Mesenchymal stem cell (in vitro differentiated cells and primary cell): ENCODE results near the gene RBMS3.

ENCODE experiments used
- DNase-seq: peaks from one replicate; pipeline ENCODE4 v3.0.0-alpha.2; 2013
- H2AFZ ChIP-seq: one replicate; pipeline ENCODE4 v1.6.1; 2013; ENCODE audit warnings: low read depth, mild to moderate bottlenecking, control low read depth, inconsistent platforms, low read length, moderate library complexity
- H2AK5ac ChIP-seq: 2 replicates; pipeline ENCODE4 v1.6.1; 2013; ENCODE audit warnings: low read length, moderate library complexity, mild to moderate bottlenecking, inconsistent platforms; ENCODE audit not compliant: severe bottlenecking
- H2BK120ac ChIP-seq: one replicate; pipeline ENCODE4 v1.6.1; 2013; ENCODE audit warnings: low read depth, mild to moderate bottlenecking, inconsistent platforms, low read length, moderate library complexity
- H2BK12ac ChIP-seq, 2 experiments: one replicate each; pipeline ENCODE4 v1.6.1; 2013; ENCODE audit warnings: inconsistent platforms in 2 of 2, low read length in 2 of 2, mild to moderate bottlenecking in 2 of 2, moderate library complexity in 2 of 2, control low read depth in 1 of 2
- H2BK15ac ChIP-seq: one replicate; pipeline ENCODE4 v1.6.1; 2013; ENCODE audit warnings: mild to moderate bottlenecking, low read depth, inconsistent platforms; ENCODE audit not compliant: poor library complexity, severe bottlenecking
- H2BK5ac ChIP-seq: 2 replicates; pipeline ENCODE4 v1.6.1; 2013; ENCODE audit warnings: low read depth, mild to moderate bottlenecking, low read length, control low read depth, inconsistent platforms; ENCODE audit not compliant: poor library complexity, severe bottlenecking
- H3K14ac ChIP-seq, 2 experiments: one replicate each; pipeline ENCODE4 v1.6.1; 2013; ENCODE audit warnings: inconsistent platforms in 2 of 2, low read length in 2 of 2, control low read depth in 1 of 2, mild to moderate bottlenecking in 1 of 2, moderate library complexity in 1 of 2
- H3K18ac ChIP-seq, 2 experiments: one replicate each; pipeline ENCODE4 v1.6.1; 2013; ENCODE audit warnings: inconsistent platforms in 2 of 2, low read length in 2 of 2, control low read depth in 1 of 2, low read depth in 1 of 2, mild to moderate bottlenecking in 1 of 2
- H3K23ac ChIP-seq, 2 experiments: one replicate each; pipeline ENCODE4 v1.6.1; 2013; ENCODE audit warnings: inconsistent platforms in 2 of 2, low read length in 2 of 2, mild to moderate bottlenecking in 2 of 2, moderate library complexity in 2 of 2, control low read depth in 1 of 2
- H3K27ac ChIP-seq: 2 replicates; pipeline ENCODE4 v1.5.1; 2013; ENCODE audit warnings: mild to moderate bottlenecking, moderate library complexity, low read length, control low read depth, inconsistent platforms; ENCODE audit not compliant: poor library complexity, severe bottlenecking
- H3K27me3 ChIP-seq, 2 experiments: 2 replicates each; pipeline versions ENCODE4 v1.6.1 to v1.7.0; 2013; ENCODE audit warnings: low read length in 2 of 2, mild to moderate bottlenecking in 2 of 2, moderate library complexity in 2 of 2, control low read depth in 1 of 2, inconsistent platforms in 1 of 2; ENCODE audit not compliant: control insufficient read depth in 1 of 2, insufficient read depth in 1 of 2
- H3K36me3 ChIP-seq, 2 experiments: 2 replicates each; pipeline versions ENCODE4 v1.6.1 to v1.7.0; 2013; ENCODE audit warnings: low read length in 2 of 2, control low read depth in 1 of 2, inconsistent platforms in 1 of 2, low read depth in 1 of 2, mild to moderate bottlenecking in 1 of 2; ENCODE audit not compliant: insufficient read depth in 2 of 2, control insufficient read depth in 1 of 2
- H3K4ac ChIP-seq, 2 experiments: one replicate each; pipeline ENCODE4 v1.6.1; 2013; ENCODE audit warnings: inconsistent platforms in 2 of 2, low read length in 2 of 2, mild to moderate bottlenecking in 2 of 2, moderate library complexity in 2 of 2, control low read depth in 1 of 2, low read depth in 1 of 2
- H3K4me1 ChIP-seq: 2 replicates; pipeline ENCODE4 v1.6.1; 2013; ENCODE audit warnings: low read depth, low read length, control low read depth; ENCODE audit not compliant: control insufficient read depth, insufficient read depth
- H3K4me2 ChIP-seq: 2 replicates; pipeline ENCODE4 v1.6.1; 2013; ENCODE audit warnings: low read length, mild to moderate bottlenecking, inconsistent platforms; ENCODE audit not compliant: poor library complexity, severe bottlenecking
- H3K4me3 ChIP-seq, 2 experiments: 2 replicates each; pipeline versions ENCODE4 v1.5.1 to v1.7.0; 2013; ENCODE audit warnings: low read length in 2 of 2, mild to moderate bottlenecking in 2 of 2, control low read depth in 1 of 2, low read depth in 1 of 2; ENCODE audit not compliant: insufficient read depth in 1 of 2
- H3K79me1 ChIP-seq: replicated peaks from 2 replicates; pipeline ENCODE4 v1.6.1; 2013; ENCODE audit warnings: mild to moderate bottlenecking, control low read depth, low read length, inconsistent platforms; ENCODE audit not compliant: poor library complexity, severe bottlenecking
- H3K9ac ChIP-seq: 2 replicates; pipeline ENCODE4 v1.7.0; 2013; ENCODE audit warnings: mild to moderate bottlenecking, low read length, moderate library complexity
- H3K9me3 ChIP-seq: 2 replicates; pipeline ENCODE4 v1.7.0; 2013; ENCODE audit warnings: mild to moderate bottlenecking, low read length; ENCODE audit not compliant: control insufficient read depth
- H4K8ac ChIP-seq: one replicate; pipeline ENCODE4 v1.6.1; 2013; ENCODE audit warnings: inconsistent platforms, mild to moderate bottlenecking, low read length, moderate library complexity
- H4K91ac ChIP-seq: one replicate; pipeline ENCODE4 v1.6.1; 2013; ENCODE audit warnings: mild to moderate bottlenecking, low read length, inconsistent platforms
- WGBS: methylation state at CpG from one replicate; pipeline ENCODE4 v1.1.7; 2013; ENCODE audit warnings: mixed read lengths; 5-methylcytosine and 5-hydroxymethylcytosine counted together

The RBMS3 gene

DNA sequence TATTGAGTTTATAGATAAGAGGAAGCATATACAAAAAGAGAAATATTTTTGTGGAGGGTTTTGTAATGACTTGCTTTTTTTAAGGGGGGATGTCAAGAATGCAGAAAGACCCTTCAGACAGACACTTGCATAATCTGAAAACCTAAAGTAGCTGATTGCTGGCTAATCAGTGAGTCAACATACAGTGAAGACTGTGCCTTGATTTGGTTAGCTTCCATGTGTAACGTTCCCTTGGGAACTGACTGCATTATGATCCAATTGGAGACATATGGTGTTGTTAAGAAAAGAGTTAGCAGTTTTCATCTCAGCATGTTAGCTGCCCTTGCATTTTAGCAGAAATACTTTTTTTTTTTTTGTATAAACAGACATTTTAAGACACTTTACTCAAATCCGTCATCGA, 483.2 kb downstream of the RBMS3 start:
- Histone ChIP-seq H3K9me3 (no peaks in the 10 kb centered on the region), H3K9ac (peak overlapping the region; percentile 64), H3K79me1 (peaks cover 9% of the 10 kb centered on the region), H3K4me2 (no peak overlapping the region), H4K91ac (no peak overlapping the region), H3K27ac (no peak overlapping the region), H2AFZ (no peak overlapping the region), H2BK120ac (no peak overlapping the region), H2BK15ac (no peak overlapping the region), H3K4me1 (peaks cover 2% of the 10 kb centered on the region), H4K8ac (no peak overlapping the region), H3K27me3 (no peaks in the 10 kb centered on the region), H3K4me3 (no peak overlapping the region), H2AK5ac (no peak overlapping the region), H3K4ac (no peak overlapping the region), H3K14ac (no peak overlapping the region), H3K18ac (peak overlapping the region in 1 of 2 experiments; percentile 52), H2BK5ac (no peak overlapping the region), H3K36me3 (peaks cover 0 to 3% of the 10 kb centered on the region in 2 experiments), H2BK12ac (no peak overlapping the region), H3K23ac (no peak overlapping the region)
- DNase-seq: peak; percentile 51
- 46% methylated on average over 1 of the region's 3 CpGs for WGBS

DNA sequence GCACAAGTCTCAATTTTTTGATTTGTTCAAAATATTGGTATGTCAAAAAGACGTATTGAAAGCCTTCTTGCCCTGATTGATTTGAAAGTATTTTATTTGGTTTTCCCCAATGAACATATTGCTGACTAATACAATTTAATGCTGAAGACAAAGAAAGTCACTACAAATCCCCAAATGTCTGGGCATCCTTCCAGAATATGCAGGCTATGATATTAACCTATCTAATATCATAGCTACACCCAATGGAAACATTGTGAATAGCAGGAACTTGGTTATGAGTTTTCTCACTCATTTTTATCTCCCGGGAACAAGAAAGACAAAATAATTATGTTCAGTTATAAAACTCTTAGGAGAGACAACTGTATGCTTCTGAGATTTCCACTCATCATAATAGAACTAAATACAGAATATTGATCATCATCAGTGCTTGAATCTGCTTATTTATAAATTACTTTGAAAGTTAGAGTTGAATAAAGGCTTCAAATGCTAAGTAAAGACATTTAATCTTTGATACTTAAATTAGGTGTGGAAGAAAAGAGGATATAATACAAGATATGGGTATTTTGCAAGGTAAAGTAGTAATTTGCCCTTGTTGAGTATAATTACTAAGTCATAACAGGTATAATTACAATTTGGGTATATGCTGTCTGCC, 483.9 kb downstream of the RBMS3 start:
- H3K4me1 ChIP-seq: peaks cover under 1% of the 10 kb centered on the region
- no peak overlapping the region for H4K8ac ChIP-seq
- H3K9ac ChIP-seq: peak overlapping the region; percentile 64
- no peak overlapping the region for H3K4me3 ChIP-seq
- WGBS: 29% methylated on average over 1 of the region's 2 CpGs
- H3K9me3 ChIP-seq: no peaks in the 10 kb centered on the region
- H3K4ac ChIP-seq: no peak overlapping the region
- no peak overlapping the region for H3K14ac ChIP-seq
- no peak overlapping the region for H4K91ac ChIP-seq
- DNase-seq: peak; percentile 49
- H3K23ac ChIP-seq: no peak overlapping the region
- no peak overlapping the region for H3K4me2 ChIP-seq
- H2BK120ac ChIP-seq: no peak overlapping the region
- H3K27me3 ChIP-seq: no peaks in the 10 kb centered on the region
- H2AK5ac ChIP-seq: no peak overlapping the region
- H2AFZ ChIP-seq: no peak overlapping the region
- H2BK5ac ChIP-seq: no peak overlapping the region
- peaks cover 11% of the 10 kb centered on the region for H3K79me1 ChIP-seq
- no peak overlapping the region for H3K27ac ChIP-seq
- no peak overlapping the region for H2BK12ac ChIP-seq
- no peak overlapping the region for H2BK15ac ChIP-seq
- H3K36me3 ChIP-seq: peaks cover 0 to 3% of the 10 kb centered on the region in 2 experiments
- H3K18ac ChIP-seq: no peak overlapping the region

DNA sequence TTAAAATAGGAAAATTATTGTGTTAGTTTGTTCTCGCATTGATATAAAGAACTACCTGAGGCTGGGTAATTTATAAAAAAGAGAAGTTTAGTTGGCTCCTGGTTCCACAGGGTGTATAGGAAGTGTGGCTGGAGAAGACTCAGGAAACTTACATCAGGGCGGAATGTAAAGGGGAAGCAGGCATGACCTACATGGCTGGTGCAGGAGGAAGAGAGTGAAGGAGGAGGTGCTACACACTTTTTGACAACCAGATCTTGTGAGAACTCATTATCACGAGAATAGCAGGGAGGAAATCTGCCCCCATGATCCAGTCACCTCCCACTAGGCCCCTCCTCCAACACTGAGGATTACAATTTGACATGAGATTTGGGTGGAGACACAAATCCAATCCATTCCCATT, 490.7 kb downstream of the RBMS3 start:
- no peak overlapping the region for H2BK15ac ChIP-seq
- H3K27ac ChIP-seq: no peak overlapping the region
- H2BK120ac ChIP-seq: no peak overlapping the region
- H4K8ac ChIP-seq: no peak overlapping the region
- no peak overlapping the region for H2BK12ac ChIP-seq
- no peaks in the 10 kb centered on the region for H3K9me3 ChIP-seq
- H3K14ac ChIP-seq: no peak overlapping the region
- peaks cover 0 to 3% of the 10 kb centered on the region in 2 experiments for H3K36me3 ChIP-seq
- H3K4me1 ChIP-seq: no peaks in the 10 kb centered on the region
- H2AK5ac ChIP-seq: no peak overlapping the region
- peaks cover 10% of the 10 kb centered on the region for H3K79me1 ChIP-seq
- no peak for DNase-seq
- H3K27me3 ChIP-seq: no peaks in the 10 kb centered on the region
- WGBS: over 99% methylated on average over 2 of the region's 3 CpGs
- no peak overlapping the region for H3K9ac ChIP-seq
- H3K4me3 ChIP-seq: no peak overlapping the region
- no peak overlapping the region for H3K4me2 ChIP-seq
- no peak overlapping the region for H3K18ac ChIP-seq
- H3K4ac ChIP-seq: no peak overlapping the region
- H4K91ac ChIP-seq: no peak overlapping the region
- H2BK5ac ChIP-seq: no peak overlapping the region
- no peak overlapping the region for H2AFZ ChIP-seq
- no peak overlapping the region for H3K23ac ChIP-seq

DNA sequence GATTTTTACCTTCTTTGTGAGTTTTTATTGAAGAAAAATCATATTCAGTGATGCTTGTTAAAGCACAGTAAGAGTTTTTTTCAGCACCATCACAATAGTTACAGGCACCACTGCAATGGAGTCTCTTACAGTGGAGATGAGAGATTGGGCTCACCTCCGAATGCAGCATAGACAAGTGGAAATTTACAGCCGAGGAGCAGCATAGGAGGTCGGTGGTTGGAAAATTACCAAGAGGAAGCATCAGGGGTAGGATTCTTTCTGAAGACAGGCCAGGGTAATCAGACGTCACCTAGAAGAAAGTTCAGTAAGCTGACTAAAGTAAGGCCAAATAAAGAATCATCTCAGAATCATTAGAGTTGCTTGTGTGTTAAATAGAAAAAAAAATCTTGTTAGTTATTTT, 491.6 kb downstream of the RBMS3 start:
- no peak overlapping the region for H3K4me3 ChIP-seq
- H3K4ac ChIP-seq: no peak overlapping the region
- no peak overlapping the region for H2AK5ac ChIP-seq
- H2BK120ac ChIP-seq: no peak overlapping the region
- H2AFZ ChIP-seq: no peak overlapping the region
- no peak overlapping the region for H3K23ac ChIP-seq
- H3K9me3 ChIP-seq: no peaks in the 10 kb centered on the region
- no peak overlapping the region for H4K91ac ChIP-seq
- no peaks in the 10 kb centered on the region for H3K4me1 ChIP-seq
- no peak overlapping the region for H3K14ac ChIP-seq
- 68% methylated on average over 3 of the region's 4 CpGs for WGBS
- H3K9ac ChIP-seq: no peak overlapping the region
- no peak overlapping the region for H4K8ac ChIP-seq
- H3K18ac ChIP-seq: peak overlapping the region in 1 of 2 experiments; percentile 34
- H3K79me1 ChIP-seq: peaks cover 8% of the 10 kb centered on the region
- H3K4me2 ChIP-seq: no peak overlapping the region
- H3K36me3 ChIP-seq: peaks cover 0 to 3% of the 10 kb centered on the region in 2 experiments
- H2BK15ac ChIP-seq: no peak overlapping the region
- DNase-seq: no peak
- peaks cover 0 to 4% of the 10 kb centered on the region in 2 experiments for H3K27me3 ChIP-seq
- H3K27ac ChIP-seq: no peak overlapping the region
- no peak overlapping the region for H2BK12ac ChIP-seq
- no peak overlapping the region for H2BK5ac ChIP-seq
